ENCODE measurements around the gene CLEC4D.
"Not testable (repeated sequence)": the region's sequence is repeated elsewhere in the genome, so short reads cannot be mapped to it uniquely, and the experiment has no call there.

CLEC4D gene

DNA sequence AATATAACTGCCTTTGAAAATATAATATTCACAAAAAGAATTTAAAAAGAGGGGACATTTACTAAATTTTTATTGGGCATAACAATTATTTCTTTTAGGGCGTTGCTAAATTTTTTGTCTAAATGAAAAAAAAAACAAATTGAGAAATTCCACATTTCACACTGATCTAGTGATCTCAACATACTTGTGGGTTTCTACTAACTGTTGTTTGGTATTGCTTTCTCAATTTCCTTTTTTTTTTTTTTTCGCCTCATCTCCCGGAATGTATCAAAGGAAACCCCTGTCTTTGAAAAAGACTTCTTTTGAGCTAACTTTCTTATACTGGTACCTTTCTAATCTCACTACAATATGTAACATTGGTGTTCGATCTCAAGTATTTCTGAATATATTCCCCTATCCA, at the start of gene CLEC4D:
CLEC4D (plus strand) TSS at position 248 of the 400 bp plus-strand sequence. CDS start 230 bp downstream, outside the sequence.
- no peak for DNase-seq

DNA sequence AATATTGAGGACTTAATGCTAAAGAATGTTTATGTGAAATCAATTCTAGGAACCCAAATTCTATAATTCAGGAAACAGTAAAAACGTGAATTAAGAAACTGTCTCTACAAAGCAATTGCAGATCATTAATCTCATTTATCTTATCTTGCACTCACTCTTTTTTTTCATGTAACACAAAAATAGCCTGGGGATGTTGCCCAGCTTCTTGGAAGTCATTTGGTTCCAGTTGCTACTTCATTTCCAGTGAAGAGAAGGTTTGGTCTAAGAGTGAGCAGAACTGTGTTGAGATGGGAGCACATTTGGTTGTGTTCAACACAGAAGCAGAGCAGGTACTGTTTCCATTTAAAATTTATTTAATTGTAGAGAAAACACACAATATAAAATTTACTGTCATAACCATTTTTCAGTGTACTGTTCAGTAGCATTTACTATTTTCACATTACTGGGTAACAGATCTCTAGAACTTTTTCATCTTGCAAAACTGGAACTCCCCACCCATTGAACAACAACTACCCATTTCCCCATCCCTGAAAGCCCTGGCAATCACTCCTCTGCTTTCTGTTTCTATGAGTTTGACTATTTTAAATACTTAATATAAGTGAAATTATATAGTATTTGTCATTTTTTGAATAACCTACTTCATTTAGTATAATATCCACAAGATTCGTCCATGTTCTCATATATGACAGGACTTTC, 47.9 kb upstream of the CLEC4D start:
- no peak for DNase-seq

GRCh38 chr12:8466241-8466640, 47.1 kb upstream of the CLEC4D start:
- DNase-seq: no peak

DNA sequence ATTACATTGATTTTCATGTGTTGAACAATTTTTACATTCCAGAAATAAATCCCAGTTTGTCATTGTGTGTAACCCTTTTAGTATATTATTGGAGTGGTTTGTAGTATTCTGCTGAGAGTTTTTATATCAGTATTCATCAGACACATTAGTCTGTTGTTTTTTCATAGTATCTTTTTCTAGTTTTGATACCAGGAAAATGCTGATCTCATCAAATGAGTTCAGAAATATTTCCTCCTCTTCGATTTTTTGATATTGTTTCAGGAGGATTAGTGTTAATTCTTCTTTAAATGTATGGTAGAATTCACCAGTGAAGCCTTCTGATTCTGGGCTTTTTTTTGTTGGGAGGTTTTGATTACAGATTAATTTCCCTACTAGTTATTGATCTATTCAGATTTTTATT, 42.2 kb upstream of the CLEC4D start:
- no peak for DNase-seq

DNA sequence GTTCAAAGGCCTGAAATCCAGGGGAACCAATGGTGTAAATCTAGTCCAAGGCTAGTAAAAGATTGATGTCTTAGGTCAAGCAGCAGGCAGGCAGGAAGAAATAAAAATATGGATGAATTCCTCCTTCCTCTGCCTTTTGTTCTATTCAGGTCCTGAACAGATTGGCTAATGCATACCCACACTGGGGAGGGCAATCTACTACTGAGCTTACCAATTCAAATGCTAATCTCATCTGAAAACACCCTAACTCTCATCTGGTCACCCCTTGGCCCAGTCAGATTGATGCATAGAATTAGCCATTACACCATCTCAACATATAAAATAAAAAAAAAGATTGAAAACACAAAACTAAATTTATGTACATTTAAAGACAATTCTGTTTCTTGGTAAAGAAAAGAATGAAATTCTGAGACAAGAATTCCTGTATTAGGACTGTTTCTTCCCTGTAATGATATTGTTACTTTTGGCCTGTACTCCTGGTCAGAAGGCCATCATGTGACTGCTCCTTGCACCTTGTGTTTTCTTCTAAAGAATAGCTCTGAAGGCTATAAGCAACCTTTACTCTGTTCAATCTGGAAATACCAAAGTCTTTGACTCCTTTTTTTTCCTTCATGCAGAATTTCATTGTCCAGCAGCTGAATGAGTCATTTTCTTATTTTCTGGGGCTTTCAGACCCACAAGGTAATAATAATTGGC, 37.6 kb upstream of the CLEC4D start:
- no peak for DNase-seq

GRCh38 chr12:8482571-8483061, 30.7 kb upstream of the CLEC4D start:
- DNase-seq: peak; percentile 45

DNA sequence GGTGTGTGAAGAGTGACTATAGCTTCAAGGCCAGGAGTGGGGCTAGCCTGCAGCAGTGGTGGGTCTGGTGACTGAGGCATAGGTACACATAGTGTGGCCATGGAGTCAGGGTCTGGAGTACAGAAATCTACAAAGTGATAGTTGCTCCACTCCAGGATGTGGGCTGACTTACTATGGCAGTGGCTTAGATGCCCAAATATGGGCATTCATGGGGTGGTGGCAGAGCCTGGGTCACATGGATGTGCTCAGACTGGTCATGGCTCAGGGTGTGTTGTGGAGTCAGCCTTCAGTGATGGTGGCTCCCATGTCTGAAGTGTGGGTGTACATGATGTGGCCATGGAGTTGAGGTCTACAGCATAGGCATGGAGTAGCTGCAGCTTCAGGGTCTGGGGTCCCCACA, 30.2 kb upstream of the CLEC4D start:
- DNase-seq: peak; percentile 45

GRCh38 chr12:8491646-8492530, 21.4 kb upstream of the CLEC4D start:
- no peak for DNase-seq

- DNase-seq: no peak
Observed at GRCh38 chr12:8493084-8493483, 20.2 kb upstream of the CLEC4D start.

DNA sequence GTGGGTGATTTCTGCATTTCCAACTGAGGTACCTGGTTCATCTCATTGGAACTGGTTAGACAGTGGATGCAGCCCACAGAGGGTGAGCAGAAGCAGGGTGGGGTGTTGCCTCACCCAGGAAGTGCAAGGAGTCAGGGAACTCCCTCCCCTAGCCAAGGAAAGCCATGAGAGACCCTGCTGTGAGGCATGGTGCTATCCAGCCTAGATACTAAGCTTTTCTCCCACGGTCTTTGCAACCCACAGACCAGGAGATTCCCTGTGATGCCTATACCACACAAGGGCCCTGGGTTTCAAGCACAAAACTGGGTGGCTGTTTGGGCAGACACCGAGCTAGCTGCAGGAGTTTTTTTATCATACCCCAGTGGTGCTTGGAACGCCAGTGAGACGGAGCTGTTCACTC, 17.6 kb upstream of the CLEC4D start:
- not testable (repeated sequence) for DNase-seq

DNA sequence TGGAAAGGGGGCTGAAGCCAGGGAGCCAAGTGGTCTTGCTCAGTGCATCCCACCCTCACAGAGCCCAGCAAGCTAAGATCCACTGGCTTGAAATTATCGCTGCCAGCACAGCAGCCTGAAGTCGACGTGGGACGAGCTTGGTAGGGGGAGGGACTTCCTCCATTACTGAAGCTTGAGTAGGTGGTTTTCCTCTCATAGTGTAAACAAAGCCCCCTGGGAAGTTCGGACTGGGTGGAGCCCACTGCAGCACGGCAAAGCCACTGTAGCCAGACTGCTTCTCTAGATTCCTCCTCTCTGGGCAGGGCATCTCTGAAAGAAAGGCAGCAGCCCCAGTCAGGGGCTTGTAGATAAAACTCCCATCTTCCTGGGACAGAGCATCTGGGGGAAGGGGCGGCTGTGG, 17.2 kb upstream of the CLEC4D start:
- not testable (repeated sequence) for DNase-seq

GRCh38 chr12:8499616-8500015, 13.7 kb upstream of the CLEC4D start:
- DNase-seq: peak; percentile 32

- DNase-seq: no peak
Observed at GRCh38 chr12:8501720-8502119, 11.6 kb upstream of the CLEC4D start.

- DNase-seq: no peak
Observed at GRCh38 chr12:8504351-8504750, 9.0 kb upstream of the CLEC4D start.

DNA sequence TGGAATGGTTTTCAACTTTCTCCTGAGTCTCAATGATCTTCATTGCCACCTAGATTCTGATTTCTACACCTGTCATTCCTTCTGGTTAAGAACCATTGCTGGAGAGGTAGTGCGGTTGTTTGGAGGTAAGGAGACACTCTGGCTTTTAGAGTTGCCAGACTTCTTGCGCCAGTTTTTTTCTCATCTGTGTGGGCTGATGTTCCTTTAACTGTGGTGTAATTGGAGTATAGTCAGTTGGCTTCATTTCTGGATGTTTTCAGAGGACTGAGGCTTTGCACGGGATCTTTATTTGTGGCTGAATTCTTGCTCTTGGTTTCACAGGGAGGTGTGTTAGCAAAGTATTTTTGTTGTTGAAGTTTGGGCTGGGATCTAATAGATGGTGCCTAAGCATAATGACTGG, 5.7 kb upstream of the CLEC4D start:
- no peak for DNase-seq

DNA sequence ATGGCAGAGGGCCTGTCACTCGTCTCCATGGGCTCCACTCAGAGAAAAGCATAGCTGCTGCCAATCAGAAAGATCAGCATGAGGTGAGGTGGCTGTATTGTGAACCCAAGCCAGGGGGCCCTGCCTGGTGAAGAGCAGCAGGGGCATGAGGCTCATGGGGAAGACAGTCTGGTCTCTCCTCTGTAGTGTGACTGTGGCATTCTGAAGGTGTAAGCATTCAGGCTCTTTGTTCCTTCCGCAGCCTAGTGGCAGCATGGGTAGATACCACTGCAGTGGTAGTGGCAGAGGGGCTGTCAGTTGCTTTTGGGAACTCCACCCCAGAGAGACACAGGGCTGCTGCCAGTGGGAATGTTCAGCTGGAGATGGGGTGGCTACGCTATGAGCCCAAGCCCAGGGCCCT, 5.1 kb upstream of the CLEC4D start:
- no peak for DNase-seq

DNA sequence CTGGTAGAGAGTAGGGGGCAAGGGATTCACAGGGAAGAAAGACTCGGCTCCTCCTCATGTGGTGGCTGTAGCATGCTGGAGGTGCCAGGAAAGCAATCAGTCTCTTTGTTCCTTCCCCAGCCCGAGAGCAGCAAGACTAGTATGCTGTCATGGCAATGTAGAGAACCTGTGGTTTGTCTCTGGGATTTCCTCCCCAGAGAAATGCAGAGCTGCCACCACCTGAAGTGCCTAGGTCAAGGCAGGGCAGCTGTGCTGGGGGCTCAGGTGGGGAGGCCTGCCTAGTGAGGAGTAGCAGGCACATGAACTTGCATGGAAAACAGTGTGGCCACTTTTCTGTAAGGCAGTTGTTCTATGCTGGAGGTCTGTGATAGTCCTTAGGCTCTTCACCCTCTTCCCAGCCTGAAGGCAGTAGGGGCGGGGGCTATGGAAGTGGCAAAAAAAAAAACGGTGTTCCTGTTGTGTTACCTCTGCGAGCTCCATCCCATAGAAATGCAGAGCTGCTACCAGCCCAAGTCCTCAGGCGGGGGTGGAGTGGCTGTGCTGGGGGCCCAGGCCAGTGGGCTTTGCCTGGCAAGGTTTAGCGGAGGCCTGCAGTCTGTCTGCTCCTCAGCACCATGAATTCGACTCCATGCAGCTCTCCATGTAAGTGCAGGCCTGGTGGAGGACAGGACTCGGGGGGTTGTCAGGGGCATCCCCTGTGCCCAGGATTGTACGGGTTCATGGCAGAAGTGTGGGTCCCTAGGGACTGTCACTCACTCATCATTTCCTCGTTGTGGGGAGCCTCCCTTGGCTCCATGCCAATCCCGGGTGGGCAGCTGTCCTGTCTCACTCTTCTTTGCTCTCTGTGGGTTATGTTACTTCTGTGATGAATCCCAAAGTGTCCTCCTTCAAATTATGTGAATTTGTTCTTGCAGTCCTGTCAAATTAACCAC, 4.1 kb upstream of the CLEC4D start:
- no peak for DNase-seq

GRCh38 chr12:8517971-8518370, 4.7 kb downstream of the CLEC4D start:
- no peak for DNase-seq

DNA sequence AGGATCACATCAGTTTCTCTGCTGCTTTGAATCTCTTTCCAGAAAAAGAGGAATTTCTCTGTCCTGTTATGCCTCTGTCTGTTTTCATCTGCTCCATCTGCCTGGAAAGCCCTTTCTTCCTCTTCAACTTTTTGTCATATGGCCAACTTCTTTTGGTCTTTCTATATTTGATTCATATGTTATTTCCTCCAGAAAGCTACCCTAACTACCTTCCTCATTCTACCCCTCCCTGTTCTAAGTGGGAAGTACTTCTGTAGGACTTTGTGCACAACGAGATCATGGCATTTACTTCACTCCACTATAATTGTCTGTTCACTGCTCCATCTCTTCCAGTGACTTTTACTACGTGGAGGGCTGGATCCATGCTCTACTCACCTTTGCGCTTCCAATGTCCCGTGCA, 5.9 kb downstream of the CLEC4D start:
- DNase-seq: no peak

DNA sequence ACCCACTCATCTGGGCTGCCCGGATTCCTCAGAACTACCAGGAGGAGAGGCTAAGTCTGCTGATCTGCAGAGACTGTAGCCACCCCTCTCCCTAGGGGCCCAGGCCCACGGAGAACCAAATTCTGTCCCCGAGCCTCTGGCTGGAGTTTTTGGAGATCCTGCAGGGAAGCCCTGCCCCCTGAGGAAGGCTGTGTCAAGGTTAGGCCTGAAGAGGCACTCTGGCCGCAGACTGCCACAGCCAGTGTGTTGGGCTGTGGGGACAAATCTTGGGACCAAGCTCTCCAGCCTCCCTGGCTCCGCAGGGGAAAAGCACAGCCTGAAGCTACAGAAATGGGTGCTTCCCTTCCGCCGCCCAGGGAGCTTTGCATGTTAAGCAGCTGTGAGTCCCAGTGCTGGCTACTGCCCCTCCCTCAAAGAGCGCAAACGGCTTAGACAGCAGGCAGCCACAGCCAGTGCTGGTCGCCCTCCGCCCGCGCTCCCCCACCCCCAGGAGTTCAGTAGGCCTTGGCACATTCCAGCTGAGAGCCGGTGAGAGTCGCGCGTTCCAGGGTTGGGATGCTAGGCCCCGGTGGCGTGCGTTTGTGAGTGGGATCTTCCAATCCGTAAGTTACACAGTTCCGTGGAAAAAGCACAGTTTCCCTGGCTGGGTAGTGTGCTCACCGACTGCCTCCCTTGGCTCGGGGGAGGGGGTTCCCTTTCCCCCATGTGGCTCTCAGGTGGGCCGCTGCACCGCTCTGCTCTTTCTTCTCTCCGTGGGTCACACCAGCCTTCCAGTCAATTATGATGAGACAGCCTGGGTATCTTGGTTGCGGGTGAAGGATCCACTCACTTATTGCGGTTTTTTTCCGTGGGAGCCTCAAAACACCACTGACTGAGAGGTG, 14.2 kb downstream of the CLEC4D start:
- no peak for DNase-seq

GRCh38 chr12:8532045-8532444, 18.7 kb downstream of the CLEC4D start:
- no peak for DNase-seq

Data from DMS53 (cell line).